Right lung (tissue), 5 donors: ENCODE results near the gene CATSPER4. TPM values are rescaled to one million over a fixed set of nuclear protein-coding genes. Genes with fewer than 3 reads are reported as not detected.
"Not testable (repeated sequence)": the region's sequence is repeated elsewhere in the genome, so short reads cannot be mapped to it uniquely, and the experiment has no call there.

Experiments used
- DNase-seq, 2 donors: peaks; one replicate each; pipeline ENCODE4 v3.0.0-alpha.2; 2013
- polyA plus RNA-seq, 5 donors: library from polyadenylated mRNA; unstranded; fragments of 120-200 nt; gene quantifications; one replicate each; pipeline versions ENCODE4 v1.2.1 to v1.2.3, GENCODE V29; 2013; ENCODE audit warnings: inconsistent platforms in 1 of 5, low replicate concordance in 1 of 5; ENCODE audit not compliant: insufficient read length in 5 of 5, insufficient read depth in 1 of 5

CATSPER4 gene
- polyA plus RNA-seq, 5 donors = 0.08 TPM; not detected in 4

- no peak for DNase-seq
Observed at GRCh38 chr1:26189751-26190275, 589 bp upstream of the CATSPER4 start.

GRCh38 chr1:26191739-26192138, 1.3 kb downstream of the CATSPER4 start:
- no peak for DNase-seq

- no peak for DNase-seq
Observed at GRCh38 chr1:26195805-26196204, 5.4 kb downstream of the CATSPER4 start.

- DNase-seq = no peak
Observed at GRCh38 chr1:26197301-26197700, 6.9 kb downstream of the CATSPER4 start.

GRCh38 chr1:26197813-26198212, 7.4 kb downstream of the CATSPER4 start:
- DNase-seq = no peak

- no peak for DNase-seq
Observed at GRCh38 chr1:26200413-26200812, 10.0 kb downstream of the CATSPER4 start.

GRCh38 chr1:26203642-26204318, 13.4 kb downstream of the CATSPER4 start:
- no peak for DNase-seq

GRCh38 chr1:26210147-26210870, 19.9 kb downstream of the CATSPER4 start:
- DNase-seq = no peak

GRCh38 chr1:26212726-26213125, 22.3 kb downstream of the CATSPER4 start:
- no peak for DNase-seq

GRCh38 chr1:26213335-26213905, 23.0 kb downstream of the CATSPER4 start:
- DNase-seq = no peak

- DNase-seq = no peak
Observed at GRCh38 chr1:26215246-26215645, 24.8 kb downstream of the CATSPER4 start.

GRCh38 chr1:26218906-26219494, 28.6 kb downstream of the CATSPER4 start:
- DNase-seq = no peak

GRCh38 chr1:26220199-26220912, 30.0 kb downstream of the CATSPER4 start:
- no peak for DNase-seq

GRCh38 chr1:26221094-26221493, 30.7 kb downstream of the CATSPER4 start:
- no peak for DNase-seq

- no peak for DNase-seq
Observed at GRCh38 chr1:26224606-26225005, 34.2 kb downstream of the CATSPER4 start.

- peak; percentile 16 to 20 for DNase-seq
Observed at GRCh38 chr1:26225033-26225831, 34.8 kb downstream of the CATSPER4 start.

GRCh38 chr1:26230682-26231081, 40.3 kb downstream of the CATSPER4 start:
- not testable (repeated sequence) for DNase-seq

- DNase-seq = peak; percentile 96 to 97
Observed at GRCh38 chr1:26233903-26234643, 43.7 kb downstream of the CATSPER4 start, which contains the start of gene CEP85. Gene CEP85, plus strand, starts transcription at chr1:26234200. Its CDS starts 5,584 bp downstream, at chr1:26239784.

GRCh38 chr1:26234644-26235370, 44.4 kb downstream of the CATSPER4 start:
- peak; percentile 17 to 26 for DNase-seq
